GM12878 (cell line): ENCODE results near the gene MYH10. TPM values are rescaled to one million over a fixed set of nuclear protein-coding genes. Genes with fewer than 3 reads are reported as not detected.

Experiments used
- ATAC-seq: fragments of 200-7000 bp; cut with Tn5 transposase; 3 replicates; pipeline ENCODE4 v1.9.1; 2020; ENCODE audit warnings: mild to moderate bottlenecking, moderate library complexity
- BruUV-seq: library from RNA; stranded (reverse); fragments of 400-500 nt; replicated peaks from 2 replicates; lab custom pipeline; 2021; lab: Mats Ljungman, UMichigan
- CTCF ChIA-PET: fragments of 300-600 bp; sonication (Branson Sonifier 250); formaldehyde crosslinking; extraction: SDS; loops from one replicate; lab custom pipeline; 2021; ENCODE audit warnings: inconsistent platforms; lab: Yijun Ruan, JAX
- POLR2A ChIA-PET: fragments of 350-600 bp; formaldehyde crosslinking; extraction: SDS; loops from one replicate; lab custom pipeline; 2021; ENCODE audit warnings: inconsistent platforms; lab: Charles Lee
- RAD21 ChIA-PET: fragments of 300-600 bp; sonication (Branson Sonifier 250); formaldehyde crosslinking; loops from one replicate; lab custom pipeline; 2023; ENCODE audit warnings: antibody characterized with exemption; ENCODE audit not compliant: unreplicated experiment; lab: Charles Lee
- SMC1A ChIA-PET: fragments of 300-600 bp; sonication (Branson Sonifier 250); formaldehyde crosslinking; loops from one replicate; lab custom pipeline; 2023; ENCODE audit not compliant: unreplicated experiment, uncharacterized antibody; lab: Charles Lee
- DNase-seq: peaks from one replicate; pipeline ENCODE4 v3.0.0-alpha.2; 2011; ENCODE audit warnings: low read depth, low spot score
- FAIRE-seq: peaks from 3 replicates; lab custom pipeline; 2011; peaks lifted over from hg19 to GRCh38; lab: Jason Lieb, UNC
- H2AFZ ChIP-seq: 2 replicates; pipeline ENCODE4 v1.6.0; 2011; ENCODE audit warnings: low read depth, low read length, control low read depth; ENCODE audit not compliant: control insufficient read depth
- H3K27ac ChIP-seq: 2 replicates; pipeline ENCODE4 v1.5.1; 2011; ENCODE audit warnings: control low read depth; ENCODE audit not compliant: control insufficient read depth, insufficient read depth
- H3K27me3 ChIP-seq, 2 experiments: replicated peaks in 1 of 2; 2 replicates each; pipeline versions ENCODE4 v1.6.0 to v1.6.1; 2011; ENCODE audit warnings: low read length in 1 of 2; ENCODE audit not compliant: control insufficient read depth in 2 of 2, insufficient read depth in 2 of 2
- H3K36me3 ChIP-seq, 2 experiments: 2 replicates each; pipeline ENCODE4 v1.5.1; 2011; ENCODE audit warnings: low read length in 1 of 2; ENCODE audit not compliant: control insufficient read depth in 2 of 2, insufficient read depth in 2 of 2
- H3K4me1 ChIP-seq: 2 replicates; pipeline ENCODE4 v1.6.1; 2011; ENCODE audit warnings: mild to moderate bottlenecking, low read length, moderate library complexity, mixed read lengths; ENCODE audit not compliant: control insufficient read depth, insufficient read depth
- H3K4me2 ChIP-seq: 2 replicates; pipeline ENCODE4 v1.6.0; 2011; ENCODE audit warnings: control low read depth; ENCODE audit not compliant: control insufficient read depth, insufficient read depth
- H3K4me3 ChIP-seq: fragments of 200-600 bp; sonication (generic); 2 replicates; pipeline ENCODE4 v1.5.1; 2016
- H3K79me2 ChIP-seq: 2 replicates; pipeline ENCODE4 v1.6.0; 2011; ENCODE audit warnings: low read length; ENCODE audit not compliant: control insufficient read depth, insufficient read depth
- H3K9ac ChIP-seq: 2 replicates; pipeline ENCODE4 v1.8.0; 2011; ENCODE audit warnings: low read length, control low read depth, mixed read lengths; ENCODE audit not compliant: control insufficient read depth, insufficient read depth
- H3K9me3 ChIP-seq: replicated peaks from 3 replicates; pipeline ENCODE4 v1.5.1; 2011; ENCODE audit warnings: mild to moderate bottlenecking, low read length; ENCODE audit not compliant: control insufficient read depth, insufficient read depth
- H4K20me1 ChIP-seq: 2 replicates; pipeline ENCODE4 v1.6.0; 2011; ENCODE audit not compliant: control insufficient read depth, insufficient read depth
- CREM ChIP-seq: IDR thresholded peaks from 2 replicates; pipeline ENCODE4 v1.6.1; 2014; ENCODE audit warnings: antibody characterized with exemption, low read depth
- FOS ChIP-seq: IDR thresholded peaks from 3 replicates; pipeline ENCODE4 v1.6.1; 2011; ENCODE audit warnings: borderline replicate concordance; ENCODE audit not compliant: insufficient read length; ENCODE audit errors: extremely low read depth
- HDAC6 ChIP-seq: fragments of 200-600 bp; sonication (generic); IDR thresholded peaks from one replicate; pipeline ENCODE4 v1.8.0; 2017; ENCODE audit warnings: antibody characterized with exemption; ENCODE audit not compliant: unreplicated experiment
- IRF5 ChIP-seq: fragments of 450-650 bp; IDR thresholded peaks from 2 replicates; pipeline ENCODE4 v1.6.1; 2017; ENCODE audit warnings: borderline replicate concordance
- MTA2 ChIP-seq: fragments of 450-650 bp; IDR thresholded peaks from 2 replicates; pipeline ENCODE4 v1.6.1; 2016; ENCODE audit warnings: low read depth, mild to moderate bottlenecking, moderate library complexity
- MTA3 ChIP-seq: IDR thresholded peaks from 2 replicates; pipeline ENCODE4 v1.6.1; 2012; ENCODE audit warnings: low read length, inconsistent platforms, borderline replicate concordance
- NR2F1 ChIP-seq: fragments of 450-650 bp; conservative IDR thresholded peaks from 2 replicates; pipeline ENCODE4 v1.6.1; 2017; ENCODE audit warnings: mild to moderate bottlenecking
- PAX8 ChIP-seq: fragments of 450-650 bp; IDR thresholded peaks from 2 replicates; pipeline ENCODE4 v1.6.1; 2017; ENCODE audit warnings: mild to moderate bottlenecking, moderate library complexity
- RB1 ChIP-seq: fragments of 450-650 bp; formaldehyde crosslinking; IDR thresholded peaks from 2 replicates; pipeline ENCODE4 v1.6.1; 2017; ENCODE audit warnings: mild to moderate bottlenecking, borderline replicate concordance
- RBBP5 ChIP-seq: fragments of 200-600 bp; sonication (generic); conservative IDR thresholded peaks from 2 replicates; pipeline ENCODE4 v1.6.1; 2016
- RELA ChIP-seq: fragments of 450-650 bp; IDR thresholded peaks from 2 replicates; pipeline ENCODE4 v1.8.0; 2014; ENCODE audit warnings: borderline replicate concordance; ENCODE audit not compliant: partially characterized antibody
- SPI1 ChIP-seq: IDR thresholded peaks from 2 replicates; pipeline ENCODE4 v1.6.1; 2011; ENCODE audit warnings: low read depth, mild to moderate bottlenecking, low read length, moderate library complexity, borderline replicate concordance; ENCODE audit not compliant: insufficient read depth
- SUZ12 ChIP-seq: fragments of 200-600 bp; sonication (generic); IDR thresholded peaks from one replicate; pipeline ENCODE4 v1.6.1; 2018; ENCODE audit warnings: antibody characterized with exemption, mild to moderate bottlenecking; ENCODE audit not compliant: unreplicated experiment
- TCF3 ChIP-seq: IDR thresholded peaks from 2 replicates; pipeline ENCODE4 v1.6.1; 2012; ENCODE audit warnings: low read depth, mild to moderate bottlenecking, low read length, borderline replicate concordance; ENCODE audit not compliant: insufficient read depth
- TCF7 ChIP-seq: IDR thresholded peaks from 2 replicates; pipeline ENCODE4 v1.6.1; 2014; ENCODE audit warnings: antibody characterized with exemption, borderline replicate concordance
- USF2 ChIP-seq: IDR thresholded peaks from 2 replicates; pipeline ENCODE4 v1.6.1; 2011; ENCODE audit warnings: low read depth, low read length, improper control_type of control experiment, borderline replicate concordance
- WRNIP1 ChIP-seq: IDR thresholded peaks from 2 replicates; pipeline ENCODE4 v1.6.1; 2011; ENCODE audit warnings: low read depth, low read length, improper control_type of control experiment, borderline replicate concordance
- YY1 ChIP-seq: IDR thresholded peaks from 2 replicates; pipeline ENCODE4 v1.6.1; 2011; ENCODE audit warnings: low read depth, mild to moderate bottlenecking, low read length
- ZNF24 ChIP-seq: fragments of 450-650 bp; IDR thresholded peaks from 2 replicates; pipeline ENCODE4 v1.6.1; 2017; ENCODE audit warnings: antibody characterized with exemption, mild to moderate bottlenecking
- WGBS: methylation state at CpG from one replicate; pipeline ENCODE4 v1.1.6; 2016; ENCODE audit warnings: low lambda C conversion rate; ENCODE audit not compliant: insufficient replicate concordance, insufficient coverage; ENCODE audit errors: missing lambda C conversion rate; 5-methylcytosine and 5-hydroxymethylcytosine counted together
- in situ Hi-C: fragments of 300-500 bp; cut with MboI; formaldehyde crosslinking; loops from 9 replicates; pipeline ENCODE4 v1.14.3; 2018; ENCODE audit warnings: mixed read lengths
- intact Hi-C: fragments of 100-400 bp; cut with micrococcal nuclease; formaldehyde crosslinking; loops from one replicate; pipeline ENCODE4 v1.14.2; 2022; ENCODE audit not compliant: unreplicated experiment
- polyA plus RNA-seq, 11 experiments: library from polyadenylated mRNA; depleted of rRNA in 4 of 11; unstranded in 6 of 11; stranded (reverse) in 5 of 11; fragments of >200 nt; fragmentation: Nextera tagmentation in 4 of 11; fragmentation: Illumina TruSeq in 1 of 11; extraction: Ambion mirVana in 4 of 11; extraction: Trizol in 1 of 11; gene quantifications; 1 replicate in 1 of 11; 2 replicates in 10 of 11; pipeline versions ENCODE4 v1.2.1 to v1.2.3, GENCODE V29; 2011 to 2016; ENCODE audit warnings: inconsistent platforms in 2 of 11, missing spikeins in 2 of 11, low read depth in 1 of 11
- total RNA-seq, 4 experiments: library from RNA; depleted of rRNA in 3 of 4; stranded (reverse); fragments of >200 nt in 3 of 4; fragmentation: Illumina TruSeq in 1 of 4; extraction: Trizol in 1 of 4; gene quantifications; 2 replicates each; pipeline versions ENCODE4 v1.2.1 to v1.2.3, GENCODE V29; 2013 to 2021

MYH10 gene
- total and polyA plus RNA-seq, 10 of the 15 experiments (the other 5 are each of a cell fraction or from before 2014, with no cell fraction given), result 0.33 to 7.1 (median 1.0) TPM

GRCh38 chr17:8621585-8621984 is 8.9 kb downstream of the MYH10 start:
- POLR2A ChIA-PET, result interaction anchor here (0.6 kb wide), 1 partner anchor 281 kb away, joined by 4 read pairs; no protein-coding TSS in a partner anchor

GRCh38 chr17:8619294-8619693 is 11.2 kb downstream of the MYH10 start:
- ATAC-seq (no peak), FAIRE-seq (no peak), DNase-seq (no peak)
- in situ Hi-C loops (no loop called here), intact Hi-C loops (no loop called here)
- Histone ChIP-seq H3K4me1 (no peaks in the 10 kb centered on the region), H3K9ac (no peak overlapping the region), H3K27ac (no peak overlapping the region), H3K4me3 (no peak overlapping the region), H2AFZ (no peak overlapping the region), H3K79me2 (no peaks in the 10 kb centered on the region), H3K36me3 (no peaks in the 10 kb centered on the region), H4K20me1 (no peaks in the 10 kb centered on the region), H3K27me3 (no peaks in the 10 kb centered on the region), H3K4me2 (no peak overlapping the region), H3K9me3 (no peaks in the 10 kb centered on the region)
- RAD21 ChIA-PET, result no interaction called here
- SMC1A ChIA-PET, result no interaction called here
- 54% methylated on average over 6 of the region's 6 CpGs for WGBS
- CTCF ChIA-PET, result no interaction called here
- POLR2A ChIA-PET, result no interaction called here
- no TSS peak for BruUV-seq
- no peak for TF ChIP-seq RB1
- no peak for TF ChIP-seq RELA
- no peak for TF ChIP-seq TCF3
- no peak for TF ChIP-seq HDAC6
- TF ChIP-seq TCF7, result no peak
- no peak for TF ChIP-seq SPI1
- no peak for TF ChIP-seq SUZ12
- no peak for TF ChIP-seq WRNIP1
- TF ChIP-seq USF2, result no peak
- TF ChIP-seq RBBP5, result no peak
- no peak for TF ChIP-seq FOS
- TF ChIP-seq IRF5, result no peak
- no peak for TF ChIP-seq CREM
- no peak for TF ChIP-seq MTA2
- no peak for TF ChIP-seq NR2F1
- no peak for TF ChIP-seq PAX8

More at GRCh38 chr17:8621585-8621984, 8.9 kb downstream of the MYH10 start:
- Histone ChIP-seq H3K4me1 (no peaks in the 10 kb centered on the region), H3K4me2 (no peak overlapping the region), H3K36me3 (no peaks in the 10 kb centered on the region), H4K20me1 (no peaks in the 10 kb centered on the region), H3K27me3 (no peaks in the 10 kb centered on the region), H3K79me2 (no peaks in the 10 kb centered on the region), H2AFZ (no peak overlapping the region), H3K9ac (no peak overlapping the region), H3K9me3 (no peaks in the 10 kb centered on the region), H3K27ac (no peak overlapping the region), H3K4me3 (no peak overlapping the region)
- in situ Hi-C loops (no loop called here), intact Hi-C loops (no loop called here)
- RAD21 ChIA-PET, result no interaction called here
- CTCF ChIA-PET, result no interaction called here
- WGBS, result 0% methylated on average over 3 of the region's 3 CpGs
- ATAC-seq (no peak), DNase-seq (no peak), FAIRE-seq (no peak)
- TF ChIP-seq ZNF24, result no peak
- TF ChIP-seq SPI1, result peak; percentile 28; the same call in 1 of the 2 replicates
- TF ChIP-seq MTA3, result no peak
- no peak for TF ChIP-seq YY1
- SMC1A ChIA-PET, result interaction anchor here (0.6 to 1.0 kb wide), 3 partner anchors 16 to 40 kb away, joined by 3 read pairs; no protein-coding TSS in a partner anchor
- BruUV-seq, result no TSS peak
